Osteocyte (in vitro differentiated cells): ENCODE data around the gene RGS3. TPM values are rescaled to one million over a fixed set of nuclear protein-coding genes. Genes with fewer than 3 reads are reported as not detected.

Source experiments
- DNase-seq: peaks from one replicate; pipeline ENCODE4 v3.0.0; 2021; ENCODE audit warnings: mixed read lengths; ENCODE audit not compliant: unreplicated experiment; ENCODE audit errors: extremely low spot score
- H3K27ac Mint-ChIP-seq: one replicate; pipeline ENCODE4 v1.8.0; 2021; ENCODE audit warnings: mild to moderate bottlenecking, mixed read lengths; ENCODE audit not compliant: unreplicated experiment
- H3K27me3 Mint-ChIP-seq: one replicate; pipeline ENCODE4 v1.8.0; 2021; ENCODE audit warnings: mixed read lengths; ENCODE audit not compliant: unreplicated experiment
- H3K36me3 Mint-ChIP-seq: one replicate; pipeline ENCODE4 v1.8.0; 2021; ENCODE audit warnings: mixed read lengths; ENCODE audit not compliant: unreplicated experiment
- H3K4me1 Mint-ChIP-seq: one replicate; pipeline ENCODE4 v1.8.0; 2021; ENCODE audit warnings: mixed read lengths; ENCODE audit not compliant: unreplicated experiment
- H3K4me3 Mint-ChIP-seq: one replicate; pipeline ENCODE4 v1.8.0; 2021; ENCODE audit warnings: mild to moderate bottlenecking, moderate library complexity, mixed read lengths; ENCODE audit not compliant: unreplicated experiment
- H3K9me3 Mint-ChIP-seq: one replicate; pipeline ENCODE4 v1.8.0; 2021; ENCODE audit warnings: mixed read lengths; ENCODE audit not compliant: unreplicated experiment
- total RNA-seq: library from RNA; stranded (reverse); gene quantifications from 2 replicates; pipeline ENCODE4 v1.2.1, GENCODE V29; 2021
- TF ChIP-seq, protein P1 (sequence below): fragments of 200-600 bp; sonication (generic); IDR thresholded peaks from 2 replicates; pipeline ENCODE4 v1.5.0; 2021; ENCODE audit warnings: antibody characterized with exemption, mild to moderate bottlenecking, moderate library complexity

RGS3 gene
- total RNA-seq, 1 donor from 2014 or later, result 67.8 TPM

DNA sequence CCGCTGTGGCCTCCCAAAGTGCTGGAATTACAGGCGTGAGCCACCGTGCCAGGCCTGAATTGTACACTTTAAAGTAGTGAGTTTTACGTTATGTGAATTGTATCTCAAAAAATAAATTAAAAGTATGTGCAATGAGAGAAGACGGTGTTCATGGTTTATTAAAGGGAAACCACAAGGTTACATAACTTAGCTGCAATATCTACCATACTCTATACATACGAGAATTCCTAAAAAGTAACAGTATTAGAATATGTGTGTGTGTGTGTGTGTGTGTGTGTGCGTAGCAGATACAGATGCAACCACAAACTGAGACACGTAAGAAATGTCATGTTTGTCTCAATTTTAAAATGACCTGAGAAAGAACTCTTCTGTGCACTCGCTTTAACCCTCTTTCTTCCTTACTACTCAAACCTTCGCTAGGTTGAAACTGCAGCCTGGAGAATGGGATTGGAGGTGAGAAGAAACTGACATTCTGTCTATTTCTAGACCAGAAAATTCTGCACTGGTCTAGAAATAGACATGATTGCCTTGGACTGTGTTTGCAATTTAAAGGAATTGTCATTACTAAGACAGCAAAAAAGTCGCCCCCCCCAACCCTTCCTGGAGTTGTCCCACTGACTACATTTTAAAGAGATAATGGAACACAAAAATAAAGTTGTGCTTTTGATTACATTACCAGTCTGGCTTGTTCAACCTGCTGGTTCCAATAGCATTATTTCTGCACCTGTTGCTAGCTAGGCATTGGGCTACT lies 167.0 kb downstream of the RGS3 start:
- Mint-ChIP-seq H3K4me1 (peaks cover 28% of the 10 kb centered on the region), H3K36me3 (no peaks in the 10 kb centered on the region), H3K4me3 (no peak overlapping the region), H3K27me3 (no peaks in the 10 kb centered on the region), H3K9me3 (no peaks in the 10 kb centered on the region), H3K27ac (no peak overlapping the region)
- TF ChIP-seq, protein P1, sequence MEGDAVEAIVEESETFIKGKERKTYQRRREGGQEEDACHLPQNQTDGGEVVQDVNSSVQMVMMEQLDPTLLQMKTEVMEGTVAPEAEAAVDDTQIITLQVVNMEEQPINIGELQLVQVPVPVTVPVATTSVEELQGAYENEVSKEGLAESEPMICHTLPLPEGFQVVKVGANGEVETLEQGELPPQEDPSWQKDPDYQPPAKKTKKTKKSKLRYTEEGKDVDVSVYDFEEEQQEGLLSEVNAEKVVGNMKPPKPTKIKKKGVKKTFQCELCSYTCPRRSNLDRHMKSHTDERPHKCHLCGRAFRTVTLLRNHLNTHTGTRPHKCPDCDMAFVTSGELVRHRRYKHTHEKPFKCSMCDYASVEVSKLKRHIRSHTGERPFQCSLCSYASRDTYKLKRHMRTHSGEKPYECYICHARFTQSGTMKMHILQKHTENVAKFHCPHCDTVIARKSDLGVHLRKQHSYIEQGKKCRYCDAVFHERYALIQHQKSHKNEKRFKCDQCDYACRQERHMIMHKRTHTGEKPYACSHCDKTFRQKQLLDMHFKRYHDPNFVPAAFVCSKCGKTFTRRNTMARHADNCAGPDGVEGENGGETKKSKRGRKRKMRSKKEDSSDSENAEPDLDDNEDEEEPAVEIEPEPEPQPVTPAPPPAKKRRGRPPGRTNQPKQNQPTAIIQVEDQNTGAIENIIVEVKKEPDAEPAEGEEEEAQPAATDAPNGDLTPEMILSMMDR, result no peak
- no peak for DNase-seq

DNA sequence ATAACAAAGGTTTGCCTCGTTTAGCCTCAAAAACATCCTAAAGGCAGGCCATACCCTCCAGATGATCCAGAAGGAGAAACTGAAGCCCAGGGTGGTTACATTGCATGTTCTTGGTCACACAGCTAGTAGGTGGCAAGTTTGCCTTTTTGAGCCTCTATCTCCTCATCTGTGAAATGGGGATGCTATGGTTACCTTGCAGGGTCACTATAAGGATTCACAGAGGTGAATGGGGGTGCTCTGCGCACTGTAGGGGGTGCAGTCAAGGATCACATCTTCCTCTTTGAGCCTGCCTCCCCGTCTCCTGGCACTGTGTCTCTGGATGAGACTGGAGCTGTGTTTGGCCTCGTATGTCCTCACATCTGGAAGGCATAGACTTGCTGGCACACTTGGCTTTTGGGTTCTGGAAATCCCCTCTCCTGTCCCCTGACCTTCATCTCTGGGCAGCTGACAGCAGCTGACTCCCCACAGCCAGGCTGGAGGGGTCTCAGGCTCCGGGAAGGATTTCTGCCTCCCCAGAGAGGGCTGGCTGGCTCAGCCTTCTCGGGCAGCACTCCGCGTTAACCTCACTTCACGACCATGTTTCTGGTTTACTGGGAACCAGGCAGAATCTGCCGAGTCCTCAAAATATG lies 167.7 kb downstream of the RGS3 start:
- Mint-ChIP-seq H3K27me3 (no peaks in the 10 kb centered on the region), H3K36me3 (no peaks in the 10 kb centered on the region), H3K27ac (peak overlapping the region; percentile 9), H3K4me3 (no peak overlapping the region), H3K4me1 (peaks cover 30% of the 10 kb centered on the region), H3K9me3 (no peaks in the 10 kb centered on the region)
- TF ChIP-seq, protein P1, result no peak
- no peak for DNase-seq

DNA sequence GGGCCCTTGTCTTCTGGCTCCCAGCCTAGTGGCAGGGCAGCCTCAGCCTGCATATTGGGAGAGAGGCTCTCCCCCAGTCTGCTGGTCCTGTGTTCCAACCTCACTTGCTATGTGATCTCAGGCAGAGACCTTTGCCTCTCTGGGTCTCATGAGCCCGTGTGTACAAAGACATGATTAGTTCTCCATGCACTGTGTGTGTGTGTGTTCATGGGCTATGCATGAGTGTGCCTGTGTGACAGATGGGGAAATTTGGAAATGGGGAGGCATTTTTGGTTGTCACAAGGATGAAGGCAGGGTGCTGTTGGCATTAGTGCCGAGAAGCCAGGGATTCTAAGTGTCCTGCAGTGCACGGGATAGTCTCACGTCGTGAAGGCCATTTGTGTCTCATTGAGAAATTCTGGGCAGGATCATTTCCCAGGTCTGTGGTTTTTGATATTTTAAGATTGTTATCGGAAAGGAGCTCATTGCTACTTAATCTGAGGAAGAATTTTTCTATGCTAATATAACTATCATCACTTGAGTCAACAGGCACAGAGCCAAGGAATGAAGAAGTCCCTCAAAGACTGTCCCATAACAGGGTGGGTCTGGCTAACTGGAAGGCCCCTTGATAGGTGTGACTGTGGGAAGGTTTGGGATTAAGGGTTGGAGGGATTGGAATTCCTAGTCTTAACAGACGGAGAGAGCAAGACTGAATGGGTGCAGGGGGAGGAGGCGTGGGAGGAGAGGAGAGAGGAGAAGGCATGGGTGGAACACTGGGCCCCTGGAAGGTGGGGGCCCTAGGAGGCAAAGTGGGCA lies 168.5 kb downstream of the RGS3 start:
- peaks cover 30% of the 10 kb centered on the region for H3K4me1 Mint-ChIP-seq
- no peak for DNase-seq
- H3K36me3 Mint-ChIP-seq, result no peaks in the 10 kb centered on the region
- no peak overlapping the region for H3K4me3 Mint-ChIP-seq
- TF ChIP-seq, protein P1, result no peak
- peak overlapping the region; percentile 9 for H3K27ac Mint-ChIP-seq
- H3K9me3 Mint-ChIP-seq, result no peaks in the 10 kb centered on the region
- H3K27me3 Mint-ChIP-seq, result no peaks in the 10 kb centered on the region

DNA sequence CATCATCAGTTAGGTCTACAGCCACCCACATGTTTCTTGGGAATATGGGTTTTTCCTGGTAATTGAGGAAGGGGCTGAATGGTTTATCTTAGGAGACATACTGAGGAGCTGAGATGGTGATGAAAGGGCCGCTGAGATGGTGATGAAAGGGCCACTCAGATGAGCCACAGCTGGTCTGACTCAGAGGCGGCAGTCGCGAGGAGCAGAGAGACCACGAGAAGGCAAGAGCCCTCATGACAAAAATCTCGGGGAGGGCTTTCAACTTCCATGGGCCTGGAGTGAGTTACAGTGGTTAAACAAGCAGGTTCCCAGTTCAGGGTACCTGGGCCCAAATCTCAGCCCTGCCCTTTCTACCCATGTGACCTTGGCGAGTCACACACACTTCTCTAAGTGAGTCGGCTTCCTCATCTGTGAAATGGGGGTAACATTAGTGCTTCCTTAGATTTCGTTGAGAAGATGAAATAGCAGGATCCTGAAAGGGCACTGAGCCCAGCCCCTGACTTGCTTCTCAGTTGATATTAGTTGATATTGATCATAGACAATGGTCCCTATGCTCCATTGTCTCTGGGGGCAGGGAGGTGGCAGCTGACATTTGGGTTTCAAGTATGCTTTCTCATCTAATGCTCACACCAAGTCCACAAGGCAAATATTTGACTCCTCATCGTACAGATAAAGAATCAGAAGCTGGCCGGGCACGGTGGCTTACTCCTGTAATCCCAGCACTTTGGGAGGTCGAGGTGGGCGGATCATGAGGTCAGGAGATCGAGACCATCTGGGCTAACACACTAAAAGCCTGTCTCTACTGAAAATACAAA lies 169.5 kb downstream of the RGS3 start:
- peaks cover 30% of the 10 kb centered on the region for H3K4me1 Mint-ChIP-seq
- H3K9me3 Mint-ChIP-seq, result no peaks in the 10 kb centered on the region
- H3K36me3 Mint-ChIP-seq, result no peaks in the 10 kb centered on the region
- H3K4me3 Mint-ChIP-seq, result no peak overlapping the region
- TF ChIP-seq, protein P1, result no peak
- no peak overlapping the region for H3K27ac Mint-ChIP-seq
- no peak for DNase-seq
- no peaks in the 10 kb centered on the region for H3K27me3 Mint-ChIP-seq
